K562 (cell line): ENCODE measurements around the gene UQCRHL. TPM values are rescaled to one million over a fixed set of nuclear protein-coding genes. Genes with fewer than 3 reads are reported as not detected.

Experiments
- EHMT2 ChIP-seq: fragments of 450-650 bp; IDR thresholded peaks from 2 replicates; pipeline ENCODE4 v1.6.1; 2018; ENCODE audit warnings: antibody characterized with exemption
- MEF2A ChIP-seq: IDR thresholded peaks from 2 replicates; pipeline ENCODE4 v1.6.1; 2011; ENCODE audit warnings: low read depth, mild to moderate bottlenecking, low read length, moderate library complexity; ENCODE audit not compliant: control insufficient read depth
- PTTG1 ChIP-seq: fragments of 450-650 bp; IDR thresholded peaks from 2 replicates; pipeline ENCODE4 v1.6.1; 2016; ENCODE audit warnings: low read depth, mild to moderate bottlenecking, missing genetic modification characterization, missing compliant biosample characterization
- RBM25 ChIP-seq: fragments of 200-400 bp; formaldehyde crosslinking; IDR thresholded peaks from 2 replicates; pipeline ENCODE4 v1.6.1; 2018; ENCODE audit warnings: low read length, low read depth, moderate library complexity; ENCODE audit not compliant: severe bottlenecking
- polyA plus RNA-seq, 8 experiments: library from polyadenylated mRNA; depleted of rRNA in 4 of 8; stranded (reverse) in 5 of 8; unstranded in 3 of 8; fragments of >200 nt; fragmentation: Nextera tagmentation in 2 of 8; fragmentation: Illumina TruSeq in 1 of 8; extraction: Ambion mirVana in 2 of 8; extraction: Trizol in 1 of 8; gene quantifications; 2 replicates each; pipeline versions ENCODE4 v1.2.1 to v1.2.3, GENCODE V29; 2011 to 2014; ENCODE audit warnings: inconsistent platforms in 1 of 8, missing spikeins in 1 of 8
- total RNA-seq, 7 experiments: library from RNA; depleted of rRNA in 6 of 7; stranded (reverse); fragments of >200 nt in 6 of 7; fragmentation: Illumina TruSeq in 2 of 7; extraction: Trizol in 2 of 7; gene quantifications; 2 replicates each; pipeline versions ENCODE4 v1.2.1 to v1.2.3, GENCODE V29; 2011 to 2021; ENCODE audit warnings: low replicate concordance in 1 of 7
- TF ChIP-seq, protein P1 (sequence below): sonication (generic); formaldehyde crosslinking; IDR thresholded peaks from 2 replicates; pipeline ENCODE4 v1.8.1; 2023; ENCODE audit warnings: missing genetic modification reagents, mild to moderate bottlenecking, borderline replicate concordance
- TF ChIP-seq, protein P2 (sequence below): fragments of 450-650 bp; IDR thresholded peaks from 2 replicates; pipeline ENCODE4 v1.7.0; 2016; ENCODE audit warnings: borderline replicate concordance
- TF ChIP-seq, protein P3 (sequence below): sonication (generic); formaldehyde crosslinking; IDR thresholded peaks from 2 replicates; pipeline ENCODE4 v1.8.1; 2023; ENCODE audit warnings: mild to moderate bottlenecking, missing genetic modification reagents
- TF ChIP-seq, protein P4 (sequence below): fragments of 450-650 bp; IDR thresholded peaks from 2 replicates; pipeline ENCODE4 v1.6.1; 2018; ENCODE audit not compliant: partially characterized antibody
- TF ChIP-seq, protein P5 (sequence below): fragments of 450-650 bp; IDR thresholded peaks from 2 replicates; pipeline ENCODE4 v1.6.1; 2016; ENCODE audit warnings: antibody characterized with exemption

UQCRHL gene
- total and polyA plus RNA-seq, 9 of the 15 experiments (the other 6 are each of a cell fraction or from before 2014, with no cell fraction given) = 5.1 to 41.3 (median 21.8) TPM

DNA sequence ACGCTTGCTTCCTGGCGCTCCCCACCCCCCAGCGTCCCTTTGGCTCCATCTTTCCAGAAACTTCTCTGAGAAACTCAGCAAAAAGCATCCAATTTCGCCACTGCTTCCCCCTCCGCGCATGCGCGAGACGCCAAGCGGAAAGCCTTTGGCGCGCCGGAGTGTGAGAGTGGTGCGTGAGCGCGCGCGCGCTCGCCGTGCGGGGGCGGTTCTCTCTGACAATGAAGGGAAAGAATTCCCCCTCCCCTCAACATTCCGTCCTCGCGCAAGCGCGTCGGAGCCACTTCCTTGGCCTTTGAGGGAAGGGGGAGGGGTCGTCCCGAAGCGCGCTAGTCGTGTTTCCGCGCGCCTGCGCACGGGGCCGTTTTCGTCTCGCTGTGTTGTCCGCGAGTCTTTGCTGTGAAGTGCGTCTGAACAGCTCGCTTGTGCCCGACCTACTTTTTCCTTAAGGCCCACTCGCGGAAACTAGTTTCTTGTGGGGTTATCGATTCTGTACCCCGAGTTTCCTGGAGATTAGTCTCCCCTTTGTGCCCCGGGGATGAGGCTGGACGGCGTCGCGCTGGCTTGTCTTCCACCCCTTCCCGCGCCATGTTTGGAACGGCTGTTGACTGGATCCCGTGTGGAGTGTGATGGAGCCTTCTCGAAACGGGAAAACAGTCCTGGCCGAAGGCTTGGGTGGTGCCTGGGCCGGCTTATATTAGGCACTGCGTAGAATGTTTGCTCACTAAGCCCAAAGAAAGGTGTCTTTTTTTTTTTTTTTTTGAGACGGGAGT is 28.5 kb upstream of the UQCRHL start (continued):
- TF ChIP-seq, protein P1, sequence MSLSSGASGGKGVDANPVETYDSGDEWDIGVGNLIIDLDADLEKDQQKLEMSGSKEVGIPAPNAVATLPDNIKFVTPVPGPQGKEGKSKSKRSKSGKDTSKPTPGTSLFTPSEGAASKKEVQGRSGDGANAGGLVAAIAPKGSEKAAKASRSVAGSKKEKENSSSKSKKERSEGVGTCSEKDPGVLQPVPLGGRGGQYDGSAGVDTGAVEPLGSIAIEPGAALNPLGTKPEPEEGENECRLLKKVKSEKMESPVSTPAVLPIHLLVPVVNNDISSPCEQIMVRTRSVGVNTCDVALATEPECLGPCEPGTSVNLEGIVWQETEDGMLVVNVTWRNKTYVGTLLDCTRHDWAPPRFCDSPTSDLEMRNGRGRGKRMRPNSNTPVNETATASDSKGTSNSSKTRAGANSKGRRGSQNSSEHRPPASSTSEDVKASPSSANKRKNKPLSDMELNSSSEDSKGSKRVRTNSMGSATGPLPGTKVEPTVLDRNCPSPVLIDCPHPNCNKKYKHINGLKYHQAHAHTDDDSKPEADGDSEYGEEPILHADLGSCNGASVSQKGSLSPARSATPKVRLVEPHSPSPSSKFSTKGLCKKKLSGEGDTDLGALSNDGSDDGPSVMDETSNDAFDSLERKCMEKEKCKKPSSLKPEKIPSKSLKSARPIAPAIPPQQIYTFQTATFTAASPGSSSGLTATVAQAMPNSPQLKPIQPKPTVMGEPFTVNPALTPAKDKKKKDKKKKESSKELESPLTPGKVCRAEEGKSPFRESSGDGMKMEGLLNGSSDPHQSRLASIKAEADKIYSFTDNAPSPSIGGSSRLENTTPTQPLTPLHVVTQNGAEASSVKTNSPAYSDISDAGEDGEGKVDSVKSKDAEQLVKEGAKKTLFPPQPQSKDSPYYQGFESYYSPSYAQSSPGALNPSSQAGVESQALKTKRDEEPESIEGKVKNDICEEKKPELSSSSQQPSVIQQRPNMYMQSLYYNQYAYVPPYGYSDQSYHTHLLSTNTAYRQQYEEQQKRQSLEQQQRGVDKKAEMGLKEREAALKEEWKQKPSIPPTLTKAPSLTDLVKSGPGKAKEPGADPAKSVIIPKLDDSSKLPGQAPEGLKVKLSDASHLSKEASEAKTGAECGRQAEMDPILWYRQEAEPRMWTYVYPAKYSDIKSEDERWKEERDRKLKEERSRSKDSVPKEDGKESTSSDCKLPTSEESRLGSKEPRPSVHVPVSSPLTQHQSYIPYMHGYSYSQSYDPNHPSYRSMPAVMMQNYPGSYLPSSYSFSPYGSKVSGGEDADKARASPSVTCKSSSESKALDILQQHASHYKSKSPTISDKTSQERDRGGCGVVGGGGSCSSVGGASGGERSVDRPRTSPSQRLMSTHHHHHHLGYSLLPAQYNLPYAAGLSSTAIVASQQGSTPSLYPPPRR (CRISPR knock-in tag) = no peak
- TF ChIP-seq, protein P2, sequence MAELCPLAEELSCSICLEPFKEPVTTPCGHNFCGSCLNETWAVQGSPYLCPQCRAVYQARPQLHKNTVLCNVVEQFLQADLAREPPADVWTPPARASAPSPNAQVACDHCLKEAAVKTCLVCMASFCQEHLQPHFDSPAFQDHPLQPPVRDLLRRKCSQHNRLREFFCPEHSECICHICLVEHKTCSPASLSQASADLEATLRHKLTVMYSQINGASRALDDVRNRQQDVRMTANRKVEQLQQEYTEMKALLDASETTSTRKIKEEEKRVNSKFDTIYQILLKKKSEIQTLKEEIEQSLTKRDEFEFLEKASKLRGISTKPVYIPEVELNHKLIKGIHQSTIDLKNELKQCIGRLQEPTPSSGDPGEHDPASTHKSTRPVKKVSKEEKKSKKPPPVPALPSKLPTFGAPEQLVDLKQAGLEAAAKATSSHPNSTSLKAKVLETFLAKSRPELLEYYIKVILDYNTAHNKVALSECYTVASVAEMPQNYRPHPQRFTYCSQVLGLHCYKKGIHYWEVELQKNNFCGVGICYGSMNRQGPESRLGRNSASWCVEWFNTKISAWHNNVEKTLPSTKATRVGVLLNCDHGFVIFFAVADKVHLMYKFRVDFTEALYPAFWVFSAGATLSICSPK = no peak
- peak; percentile 73; the same call in 1 of the 2 replicates for TF ChIP-seq EHMT2
- TF ChIP-seq, protein P3, sequence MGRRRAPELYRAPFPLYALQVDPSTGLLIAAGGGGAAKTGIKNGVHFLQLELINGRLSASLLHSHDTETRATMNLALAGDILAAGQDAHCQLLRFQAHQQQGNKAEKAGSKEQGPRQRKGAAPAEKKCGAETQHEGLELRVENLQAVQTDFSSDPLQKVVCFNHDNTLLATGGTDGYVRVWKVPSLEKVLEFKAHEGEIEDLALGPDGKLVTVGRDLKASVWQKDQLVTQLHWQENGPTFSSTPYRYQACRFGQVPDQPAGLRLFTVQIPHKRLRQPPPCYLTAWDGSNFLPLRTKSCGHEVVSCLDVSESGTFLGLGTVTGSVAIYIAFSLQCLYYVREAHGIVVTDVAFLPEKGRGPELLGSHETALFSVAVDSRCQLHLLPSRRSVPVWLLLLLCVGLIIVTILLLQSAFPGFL (CRISPR knock-in tag) = no peak
- no peak for TF ChIP-seq RBM25
- TF ChIP-seq PTTG1 (tag) = no peak
- TF ChIP-seq, protein P4, sequence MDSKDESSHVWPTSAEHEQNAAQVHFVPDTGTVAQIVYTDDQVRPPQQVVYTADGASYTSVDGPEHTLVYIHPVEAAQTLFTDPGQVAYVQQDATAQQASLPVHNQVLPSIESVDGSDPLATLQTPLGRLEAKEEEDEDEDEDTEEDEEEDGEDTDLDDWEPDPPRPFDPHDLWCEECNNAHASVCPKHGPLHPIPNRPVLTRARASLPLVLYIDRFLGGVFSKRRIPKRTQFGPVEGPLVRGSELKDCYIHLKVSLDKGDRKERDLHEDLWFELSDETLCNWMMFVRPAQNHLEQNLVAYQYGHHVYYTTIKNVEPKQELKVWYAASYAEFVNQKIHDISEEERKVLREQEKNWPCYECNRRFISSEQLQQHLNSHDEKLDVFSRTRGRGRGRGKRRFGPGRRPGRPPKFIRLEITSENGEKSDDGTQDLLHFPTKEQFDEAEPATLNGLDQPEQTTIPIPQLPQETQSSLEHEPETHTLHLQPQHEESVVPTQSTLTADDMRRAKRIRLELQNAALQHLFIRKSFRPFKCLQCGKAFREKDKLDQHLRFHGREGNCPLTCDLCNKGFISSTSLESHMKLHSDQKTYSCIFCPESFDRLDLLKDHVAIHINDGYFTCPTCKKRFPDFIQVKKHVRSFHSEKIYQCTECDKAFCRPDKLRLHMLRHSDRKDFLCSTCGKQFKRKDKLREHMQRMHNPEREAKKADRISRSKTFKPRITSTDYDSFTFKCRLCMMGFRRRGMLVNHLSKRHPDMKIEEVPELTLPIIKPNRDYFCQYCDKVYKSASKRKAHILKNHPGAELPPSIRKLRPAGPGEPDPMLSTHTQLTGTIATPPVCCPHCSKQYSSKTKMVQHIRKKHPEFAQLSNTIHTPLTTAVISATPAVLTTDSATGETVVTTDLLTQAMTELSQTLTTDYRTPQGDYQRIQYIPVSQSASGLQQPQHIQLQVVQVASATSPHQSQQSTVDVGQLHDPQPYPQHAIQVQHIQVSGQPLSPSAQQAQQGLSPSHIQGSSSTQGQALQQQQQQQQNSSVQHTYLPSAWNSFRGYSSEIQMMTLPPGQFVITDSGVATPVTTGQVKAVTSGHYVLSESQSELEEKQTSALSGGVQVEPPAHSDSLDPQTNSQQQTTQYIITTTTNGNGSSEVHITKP = peak; percentile 26
- no peak for TF ChIP-seq MEF2A
- TF ChIP-seq, protein P5, sequence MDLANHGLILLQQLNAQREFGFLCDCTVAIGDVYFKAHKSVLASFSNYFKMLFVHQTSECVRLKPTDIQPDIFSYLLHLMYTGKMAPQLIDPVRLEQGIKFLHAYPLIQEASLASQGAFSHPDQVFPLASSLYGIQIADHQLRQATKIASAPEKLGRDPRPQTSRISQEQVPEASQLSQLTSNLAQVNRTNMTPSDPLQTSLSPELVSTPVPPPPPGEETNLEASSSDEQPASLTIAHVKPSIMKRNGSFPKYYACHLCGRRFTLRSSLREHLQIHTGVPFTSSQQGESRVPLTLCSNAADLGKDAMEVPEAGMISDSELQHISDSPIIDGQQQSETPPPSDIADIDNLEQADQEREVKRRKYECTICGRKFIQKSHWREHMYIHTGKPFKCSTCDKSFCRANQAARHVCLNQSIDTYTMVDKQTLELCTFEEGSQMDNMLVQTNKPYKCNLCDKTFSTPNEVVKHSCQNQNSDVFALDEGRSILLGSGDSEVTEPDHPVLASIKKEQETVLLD = peak; percentile 100
